ENCODE data around the gene CACNA1B.

- TF ChIP-seq, protein P1, sequence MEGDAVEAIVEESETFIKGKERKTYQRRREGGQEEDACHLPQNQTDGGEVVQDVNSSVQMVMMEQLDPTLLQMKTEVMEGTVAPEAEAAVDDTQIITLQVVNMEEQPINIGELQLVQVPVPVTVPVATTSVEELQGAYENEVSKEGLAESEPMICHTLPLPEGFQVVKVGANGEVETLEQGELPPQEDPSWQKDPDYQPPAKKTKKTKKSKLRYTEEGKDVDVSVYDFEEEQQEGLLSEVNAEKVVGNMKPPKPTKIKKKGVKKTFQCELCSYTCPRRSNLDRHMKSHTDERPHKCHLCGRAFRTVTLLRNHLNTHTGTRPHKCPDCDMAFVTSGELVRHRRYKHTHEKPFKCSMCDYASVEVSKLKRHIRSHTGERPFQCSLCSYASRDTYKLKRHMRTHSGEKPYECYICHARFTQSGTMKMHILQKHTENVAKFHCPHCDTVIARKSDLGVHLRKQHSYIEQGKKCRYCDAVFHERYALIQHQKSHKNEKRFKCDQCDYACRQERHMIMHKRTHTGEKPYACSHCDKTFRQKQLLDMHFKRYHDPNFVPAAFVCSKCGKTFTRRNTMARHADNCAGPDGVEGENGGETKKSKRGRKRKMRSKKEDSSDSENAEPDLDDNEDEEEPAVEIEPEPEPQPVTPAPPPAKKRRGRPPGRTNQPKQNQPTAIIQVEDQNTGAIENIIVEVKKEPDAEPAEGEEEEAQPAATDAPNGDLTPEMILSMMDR (IDR thresholded peaks at IDR 0.05) = no peak
- no peak for TF ChIP-seq POLR2A (IDR thresholded peaks at IDR 0.05)
Observed at GRCh38 chr9:138048184-138048583, 170.6 kb downstream of the CACNA1B start.
